HG03025 (cell line): Measurements from ENCODE around the gene DYRK1A.

Experiments used
- ATAC-seq: cut with Tn5 transposase; IDR thresholded peaks from one replicate; pipeline ENCODE4 v1.9.1; 2021; ENCODE audit warnings: mild to moderate bottlenecking, moderate library complexity; ENCODE audit not compliant: unreplicated experiment, low FRiP score

Gene DYRK1A

GRCh38 chr21:37561941-37562919, 195.7 kb downstream of the DYRK1A start:
- ATAC-seq = no peak

DNA sequence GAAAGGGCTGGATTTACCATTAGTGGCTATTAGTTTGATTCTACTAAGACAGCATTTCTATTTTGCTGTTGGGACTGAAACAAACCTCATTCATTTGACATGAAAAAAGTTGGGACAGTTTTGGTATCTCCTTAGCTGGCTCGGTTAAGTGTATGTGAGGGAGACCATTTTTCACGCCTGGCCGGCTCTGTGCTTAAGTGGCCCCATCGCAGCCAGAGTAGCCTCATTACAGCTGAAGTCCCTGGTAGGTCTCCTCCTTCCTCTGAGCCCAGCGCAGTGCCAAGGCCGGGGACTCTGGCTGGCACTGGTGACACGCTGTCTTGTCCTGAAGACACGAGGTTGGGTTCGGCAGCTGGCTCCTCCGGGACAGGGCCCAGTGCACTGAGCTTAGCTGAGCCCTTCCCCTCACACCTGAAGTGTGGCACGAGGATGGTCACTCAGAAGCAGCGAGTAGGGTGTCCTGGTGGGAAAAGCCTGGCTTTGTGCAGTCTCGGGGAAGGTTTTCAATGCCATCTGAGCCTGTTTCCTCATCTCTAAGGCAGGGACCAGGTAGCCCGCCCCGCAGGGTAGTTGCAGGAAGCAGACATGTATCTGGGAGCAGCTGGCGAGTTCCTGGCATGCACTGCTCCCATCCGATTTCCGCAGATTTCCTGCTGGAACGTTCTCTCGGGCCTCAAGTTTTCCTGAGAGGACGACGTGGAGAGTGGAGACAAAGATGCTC, 196.5 kb downstream of the DYRK1A start:
- ATAC-seq = peak; percentile 21

DNA sequence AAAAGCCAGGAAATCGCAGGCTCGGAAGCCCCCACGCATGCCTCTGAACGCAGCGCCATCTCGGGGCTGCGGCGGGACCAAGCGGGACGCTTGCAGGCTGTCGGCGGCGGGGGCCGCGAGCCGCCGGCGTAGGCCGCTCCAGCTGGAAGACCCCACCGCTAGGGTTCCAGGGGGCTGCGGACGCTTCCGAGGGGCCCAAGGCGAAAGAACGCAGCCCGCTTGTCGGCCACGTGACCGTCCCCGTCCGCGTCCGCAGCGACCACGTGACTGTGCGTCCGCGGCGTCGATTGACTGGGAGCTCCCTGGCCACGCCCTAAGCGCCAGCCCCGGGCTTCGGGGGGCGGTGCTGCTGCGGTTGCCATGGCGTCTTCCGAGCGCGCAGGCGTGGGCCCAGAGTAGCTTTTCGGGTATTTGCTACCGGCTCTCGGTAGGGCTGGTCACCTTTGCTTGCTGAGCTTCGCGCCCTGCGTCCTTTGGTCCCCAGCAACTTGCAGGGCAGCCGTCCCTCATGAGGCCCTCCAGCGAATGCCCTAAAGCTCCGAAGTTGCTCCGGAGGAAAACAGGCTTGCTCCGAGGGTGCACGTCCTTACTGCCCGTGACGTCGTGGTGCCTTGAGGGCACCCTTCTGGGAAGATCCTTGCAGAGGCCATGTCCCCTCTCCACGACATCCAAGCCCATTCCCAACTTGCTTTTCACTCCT, 197.2 kb downstream of the DYRK1A start:
- peak; percentile 85 for ATAC-seq

DNA sequence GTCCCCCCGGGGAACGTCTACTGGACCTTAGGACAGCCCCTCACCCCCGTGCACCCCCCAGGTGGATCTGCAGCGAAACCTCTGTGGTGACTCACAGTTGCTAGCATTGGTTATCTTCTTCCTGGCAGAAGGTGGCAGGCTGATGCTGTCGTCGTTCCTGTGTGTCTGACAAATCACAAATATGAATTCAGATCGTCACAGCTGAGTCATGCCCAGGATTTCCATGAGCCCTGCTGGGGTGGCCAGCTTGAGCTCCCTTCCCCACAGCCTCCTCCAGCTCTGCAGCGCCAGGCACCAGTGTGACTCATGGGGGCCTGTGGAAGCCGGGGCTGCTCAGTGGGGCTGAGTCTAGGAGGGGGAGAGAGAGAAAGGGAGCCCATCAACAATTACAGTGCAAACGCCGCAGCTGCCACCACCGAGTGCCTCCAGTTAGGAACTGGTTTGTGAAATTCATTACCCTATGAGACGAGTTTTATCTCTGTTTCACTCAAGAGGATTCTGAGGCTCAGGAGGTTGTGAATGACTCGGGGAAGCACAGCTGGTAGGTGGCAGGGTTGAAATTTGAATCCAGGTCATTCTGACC, 197.9 kb downstream of the DYRK1A start:
- ATAC-seq = peak; percentile 36

DNA sequence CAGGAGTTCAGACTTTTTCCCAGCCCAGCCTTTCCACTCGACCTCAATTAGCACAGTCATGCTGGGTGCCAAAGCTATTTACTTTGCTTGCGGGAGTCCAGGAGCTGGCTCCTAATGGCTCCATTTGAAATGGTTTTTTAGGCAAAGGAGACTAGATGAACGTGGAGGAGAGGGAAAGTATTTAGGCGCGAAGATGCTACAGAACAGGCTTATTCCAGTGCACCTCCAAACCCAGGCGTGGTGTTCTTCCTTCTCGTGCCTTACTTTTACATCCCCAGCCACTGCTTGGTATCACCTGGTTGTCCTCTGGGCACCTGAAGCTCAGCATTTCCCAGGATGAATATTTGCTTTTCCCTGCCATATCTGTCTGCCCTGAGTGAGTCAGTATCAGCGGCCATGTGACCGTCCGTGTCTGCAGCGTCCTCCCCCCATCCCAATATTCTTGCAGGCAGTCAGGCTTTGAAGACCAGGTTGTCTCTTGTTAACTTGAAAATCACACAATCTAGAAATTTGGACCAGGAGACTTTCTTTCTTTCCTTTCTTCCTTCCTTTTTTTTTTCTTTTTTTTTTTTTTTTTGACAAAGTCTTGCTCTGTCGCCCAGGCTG, 198.5 kb downstream of the DYRK1A start:
- ATAC-seq = no peak

- no peak for ATAC-seq
These were observed 199.1 kb downstream of the DYRK1A start for GRCh38 chr21:37565530-37566223.

- no peak for ATAC-seq
These were observed 200.4 kb downstream of the DYRK1A start for GRCh38 chr21:37566790-37567615.

DNA sequence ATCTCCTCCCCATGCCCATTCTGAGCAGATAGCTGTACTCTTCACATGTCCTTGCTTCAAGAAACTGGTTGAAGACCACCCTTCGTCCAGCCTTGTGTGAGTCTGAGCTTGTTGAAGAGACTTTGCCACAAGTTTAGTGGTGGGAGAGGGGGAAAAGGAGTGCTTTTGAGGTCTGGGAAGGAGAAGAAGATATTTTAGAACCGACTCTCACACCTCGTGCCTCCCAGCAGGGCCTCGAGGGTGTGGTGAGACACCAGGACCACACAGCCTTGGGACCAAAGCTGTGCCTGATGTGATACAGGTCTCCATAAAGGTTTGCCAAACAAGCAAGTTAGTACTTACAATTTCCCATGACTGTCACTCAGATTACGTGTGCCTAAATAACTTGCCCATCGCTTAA, 201.8 kb downstream of the DYRK1A start:
- ATAC-seq = no peak

DNA sequence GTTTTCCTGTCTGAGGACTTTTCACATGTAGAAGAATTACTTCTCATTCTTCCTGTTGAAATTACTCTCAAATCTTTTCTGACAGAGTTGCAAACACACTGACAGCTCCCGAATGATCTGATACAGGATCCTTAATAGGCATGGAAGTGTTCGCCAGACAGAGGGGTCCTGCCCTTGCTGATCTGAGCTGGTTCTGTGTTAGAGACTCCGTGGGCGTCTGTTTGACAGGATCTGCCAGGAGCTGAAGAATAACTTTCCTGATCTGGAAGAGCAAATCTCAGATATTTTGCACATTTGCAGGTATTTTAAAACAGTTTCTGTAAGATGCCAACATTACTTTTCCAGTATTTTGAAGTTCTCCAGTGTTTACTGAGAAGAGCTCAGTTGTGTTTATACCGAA, 202.3 kb downstream of the DYRK1A start:
- no peak for ATAC-seq

DNA sequence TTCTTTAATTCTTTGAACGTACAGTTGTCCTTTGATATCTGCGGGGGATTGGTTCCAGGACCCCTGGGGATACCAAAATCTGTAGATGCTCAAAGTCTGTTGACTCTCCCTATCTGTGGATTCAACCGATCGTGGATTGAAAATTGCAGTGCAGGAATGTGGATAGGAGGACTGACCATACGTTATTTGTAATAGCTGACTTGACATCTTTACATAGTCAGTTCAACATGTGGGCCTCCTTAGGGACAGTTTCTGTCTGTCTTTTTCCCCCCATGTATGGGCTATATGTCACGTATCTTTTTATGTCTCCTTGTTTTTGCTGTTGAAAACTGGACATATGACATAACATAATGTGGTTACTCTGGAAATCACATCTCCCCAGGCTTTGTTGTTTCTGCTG, 204.9 kb downstream of the DYRK1A start:
- no peak for ATAC-seq

DNA sequence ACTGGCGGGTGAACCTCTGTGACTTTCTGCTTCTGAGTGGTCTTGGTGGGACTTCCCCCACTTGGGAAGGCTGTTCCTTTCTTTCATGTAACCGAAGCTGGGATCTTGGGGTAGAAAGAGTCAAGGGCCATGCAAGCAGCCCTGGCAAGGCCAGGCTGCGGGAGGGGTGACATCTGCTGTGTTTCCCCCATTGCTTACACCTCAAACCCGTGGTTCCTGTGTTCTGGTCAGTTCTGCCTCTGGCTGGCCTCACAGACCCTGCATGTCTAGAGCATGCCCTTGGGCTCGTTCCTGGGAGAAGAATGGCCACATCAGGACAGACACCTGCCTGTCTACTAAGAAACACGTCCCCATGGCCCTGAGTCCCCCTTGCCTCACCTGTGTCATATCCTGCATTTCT, 207.7 kb downstream of the DYRK1A start:
- no peak for ATAC-seq

GRCh38 chr21:37574751-37575150, 208.2 kb downstream of the DYRK1A start:
- no peak for ATAC-seq

- no peak for ATAC-seq
These were observed 209.0 kb downstream of the DYRK1A start for GRCh38 chr21:37575580-37575979.
